Tibial nerve (tissue), 4 donors: ENCODE measurements around the gene TPM2. TPM values are rescaled to one million over a fixed set of nuclear protein-coding genes. Genes with fewer than 3 reads are reported as not detected.

Source experiments
- DNase-seq, 2 donors: peaks; one replicate each; pipeline ENCODE4 v3.0.0-alpha.2; 2019; ENCODE audit warnings: low spot score in 2 of 2
- H3K27ac ChIP-seq, 4 donors: fragments of 200-600 bp; sonication (generic) in 3 of 4; one replicate each; pipeline ENCODE4 v1.5.1; 2017 to 2019; ENCODE audit warnings: mild to moderate bottlenecking in 1 of 4
- H3K27me3 ChIP-seq, 2 donors: fragments of 200-600 bp; sonication (generic) in 1 of 2; one replicate each; pipeline versions ENCODE4 v1.5.1 to v1.6.0; 2017 to 2019
- H3K36me3 ChIP-seq, 3 donors: fragments of 200-600 bp; sonication (generic); one replicate each; pipeline ENCODE4 v1.5.1; 2018 to 2019
- H3K4me1 ChIP-seq, 4 donors: fragments of 200-600 bp; sonication (generic) in 3 of 4; one replicate each; pipeline ENCODE4 v1.5.1; 2017 to 2019
- H3K4me3 ChIP-seq, 4 donors: fragments of 200-600 bp; sonication (generic) in 3 of 4; one replicate each; pipeline ENCODE4 v1.5.1; 2017 to 2019; ENCODE audit warnings: mild to moderate bottlenecking in 1 of 4, moderate library complexity in 1 of 4
- H3K9me3 ChIP-seq, 4 donors: fragments of 200-600 bp; sonication (generic) in 3 of 4; one replicate each; pipeline ENCODE4 v1.5.1; 2017 to 2019
- CTCF ChIP-seq, 5 experiments: fragments of 200-600 bp in 3 of 5; fragments of 450-650 bp in 2 of 5; sonication (generic) in 3 of 5; IDR thresholded peaks; one replicate each; pipeline ENCODE4 v1.5.1; 2016 to 2019; ENCODE audit warnings: antibody characterized with exemption in 5 of 5, mild to moderate bottlenecking in 3 of 5, moderate library complexity in 2 of 5
- EP300 ChIP-seq, 2 donors: sonication (generic); formaldehyde crosslinking; IDR thresholded peaks; one replicate each; pipeline ENCODE4 v1.6.1; 2017; ENCODE audit warnings: antibody characterized with exemption in 2 of 2, mild to moderate bottlenecking in 1 of 2
- POLR2A ChIP-seq, 2 donors: fragments of 450-650 bp; IDR thresholded peaks; one replicate each; pipeline ENCODE4 v1.6.1; 2017; ENCODE audit warnings: antibody characterized with exemption in 2 of 2, mild to moderate bottlenecking in 2 of 2, moderate library complexity in 2 of 2
- WGBS, 2 donors: methylation state at CpG; one replicate each; pipeline ENCODE4 v1.1.5; 2018; 5-methylcytosine and 5-hydroxymethylcytosine counted together
- total RNA-seq, 4 donors: library from RNA; depleted of rRNA; stranded (reverse); fragments of >200 nt; gene quantifications; one replicate each; pipeline ENCODE4 v1.1.0, GENCODE V29; 2016

TPM2 gene
- total RNA-seq, 4 donors from 2014 or later = 229 to 350 (median 289) TPM

- no peaks in the 10 kb centered on the region for H3K9me3 ChIP-seq
- peak overlapping the region; percentile 89 to 99 (median 94) for H3K27ac ChIP-seq
- no peak for DNase-seq
- TF ChIP-seq CTCF (IDR thresholded peaks at IDR 0.05) (no peak), POLR2A (IDR thresholded peaks at IDR 0.05) (no peak), EP300 (IDR thresholded peaks at IDR 0.05) (no peak)
- H3K4me1 ChIP-seq = peaks cover 0 to 75% (median 69%) of the 10 kb centered on the region in 4 donors
- peaks cover 0 to 25% (median 0%) of the 10 kb centered on the region in 3 donors for H3K36me3 ChIP-seq
- peak overlapping the region; percentile 62 to 90 (median 82) for H3K4me3 ChIP-seq
- 65 to 66% methylated on average over 2 of the region's 2 CpGs for WGBS, 2 donors
- H3K27me3 ChIP-seq = no peaks in the 10 kb centered on the region
Measured at GRCh38 chr9:35730486-35730854, 40.7 kb upstream of the TPM2 start.

- 10 to 11% methylated on average over 6 of the region's 6 CpGs for WGBS, 2 donors
- peak in 1 of 2 donors; percentile 42 for DNase-seq
- Histone ChIP-seq H3K4me1 (peaks cover 0 to 76% (median 69%) of the 10 kb centered on the region in 4 donors), H3K36me3 (peaks cover 0 to 25% (median 0%) of the 10 kb centered on the region in 3 donors), H3K27me3 (no peaks in the 10 kb centered on the region), H3K27ac (peak overlapping the region; percentile 89 to 99 (median 94)), H3K4me3 (peak overlapping the region; percentile 6 to 90 (median 50)), H3K9me3 (no peaks in the 10 kb centered on the region)
- peak; percentile 26 to 64 (median 38) for TF ChIP-seq CTCF (IDR thresholded peaks at IDR 0.05)
- TF ChIP-seq EP300 (IDR thresholded peaks at IDR 0.05) = no peak
- TF ChIP-seq POLR2A (IDR thresholded peaks at IDR 0.05) = no peak
Measured at GRCh38 chr9:35729700-35730485, 40.2 kb upstream of the TPM2 start.

GRCh38 chr9:35729101-35729500, 39.4 kb upstream of the TPM2 start:
- H3K4me3 ChIP-seq = peak overlapping the region in 3 of 4 donors; percentile 16 to 85 (median 18)
- DNase-seq = no peak
- H3K4me1 ChIP-seq = peaks cover 0 to 72% (median 66%) of the 10 kb centered on the region in 4 donors
- no peaks in the 10 kb centered on the region for H3K9me3 ChIP-seq
- peak overlapping the region; percentile 70 to 99 (median 92) for H3K27ac ChIP-seq
- TF ChIP-seq POLR2A (IDR thresholded peaks at IDR 0.05) (no peak), EP300 (IDR thresholded peaks at IDR 0.05) (no peak), CTCF (IDR thresholded peaks at IDR 0.05) (no peak)
- 36 to 37% methylated on average over 3 of the region's 3 CpGs for WGBS, 2 donors
- peaks cover 0 to 25% (median 6%) of the 10 kb centered on the region in 3 donors for H3K36me3 ChIP-seq
- no peaks in the 10 kb centered on the region for H3K27me3 ChIP-seq

GRCh38 chr9:35728041-35728971, 38.6 kb upstream of the TPM2 start:
- no peak for TF ChIP-seq CTCF (IDR thresholded peaks at IDR 0.05)
- TF ChIP-seq EP300 (IDR thresholded peaks at IDR 0.05) = peak in 1 of 2 donors; percentile 58
- peak in 1 of 2 donors; percentile 42 for TF ChIP-seq POLR2A (IDR thresholded peaks at IDR 0.05)
- H3K27ac ChIP-seq = peak overlapping the region; percentile 38 to 99 (median 82)
- H3K4me1 ChIP-seq = peaks cover 0 to 64% (median 59%) of the 10 kb centered on the region in 4 donors
- H3K9me3 ChIP-seq = no peaks in the 10 kb centered on the region
- DNase-seq = peak; percentile 42 to 67
- no peaks in the 10 kb centered on the region for H3K27me3 ChIP-seq
- H3K36me3 ChIP-seq = peaks cover 0 to 32% (median 13%) of the 10 kb centered on the region in 3 donors
- 6% methylated on average over 10 of the region's 10 CpGs for WGBS, 2 donors
- peak overlapping the region in 3 of 4 donors; percentile 6 to 85 (median 33) for H3K4me3 ChIP-seq
